ENCODE results near the gene ABHD12.
"Not testable (repeated sequence)": the region's sequence is repeated elsewhere in the genome, so short reads cannot be mapped to it uniquely, and the experiment has no call there.

Gene ABHD12

GRCh38 chr20:25321991-25322390, 68.6 kb downstream of the ABHD12 start:
- no peak for DNase-seq (ENCODE audit: low read depth)

GRCh38 chr20:25321262-25321831, 69.3 kb downstream of the ABHD12 start:
- DNase-seq (ENCODE audit: low read depth) = no peak

GRCh38 chr20:25320035-25320800, 70.4 kb downstream of the ABHD12 start:
- no peak for DNase-seq (ENCODE audit: low read depth)

- no peak for DNase-seq (ENCODE audit: low read depth)
These were observed 71.2 kb downstream of the ABHD12 start for GRCh38 chr20:25319241-25320034.

- DNase-seq (ENCODE audit: low read depth) = no peak
These were observed 72.0 kb downstream of the ABHD12 start for GRCh38 chr20:25318471-25319240.

- no peak for DNase-seq (ENCODE audit: low read depth)
These were observed 73.1 kb downstream of the ABHD12 start for GRCh38 chr20:25317351-25318075.

GRCh38 chr20:25316506-25317190, 74.0 kb downstream of the ABHD12 start:
- DNase-seq (ENCODE audit: low read depth) = no peak

GRCh38 chr20:25315418-25316210, 75.0 kb downstream of the ABHD12 start:
- DNase-seq (ENCODE audit: low read depth) = no peak

- DNase-seq (ENCODE audit: low read depth) = no peak
These were observed 75.9 kb downstream of the ABHD12 start for GRCh38 chr20:25314497-25315417.

GRCh38 chr20:25313593-25313992, 77.0 kb downstream of the ABHD12 start:
- no peak for DNase-seq (ENCODE audit: low read depth)

GRCh38 chr20:25312716-25313115, 77.9 kb downstream of the ABHD12 start:
- DNase-seq (ENCODE audit: low read depth) = not testable (repeated sequence)

GRCh38 chr20:25310921-25311728, 79.5 kb downstream of the ABHD12 start:
- DNase-seq (ENCODE audit: low read depth) = no peak

GRCh38 chr20:25310268-25310920, 80.2 kb downstream of the ABHD12 start:
- DNase-seq (ENCODE audit: low read depth) = no peak

GRCh38 chr20:25309395-25310267, 81.0 kb downstream of the ABHD12 start:
- no peak for DNase-seq (ENCODE audit: low read depth)

GRCh38 chr20:25308671-25309394, 81.8 kb downstream of the ABHD12 start:
- DNase-seq (ENCODE audit: low read depth) = no peak

GRCh38 chr20:25308083-25308491, 82.5 kb downstream of the ABHD12 start:
- DNase-seq (ENCODE audit: low read depth) = no peak
